Mucosa of rectum (tissue), 2 donors: ENCODE measurements around the gene RFX3.
"Not testable (repeated sequence)": the region's sequence is repeated elsewhere in the genome, so short reads cannot be mapped to it uniquely, and the experiment has no call there.

Experiments used
- H3K27ac ChIP-seq, 2 donors: one replicate each; pipeline ENCODE4 v1.7.0; 2013; ENCODE audit warnings: inconsistent platforms in 2 of 2, low read depth in 2 of 2, low read length in 2 of 2
- H3K27me3 ChIP-seq, 2 donors: one replicate each; pipeline ENCODE4 v1.7.0; 2013; ENCODE audit warnings: low read length in 2 of 2; ENCODE audit not compliant: control insufficient read depth in 2 of 2, insufficient read depth in 2 of 2
- H3K36me3 ChIP-seq, 2 donors: one replicate each; pipeline ENCODE4 v1.7.0; 2013; ENCODE audit warnings: low read length in 2 of 2; ENCODE audit not compliant: control insufficient read depth in 2 of 2, insufficient read depth in 2 of 2
- H3K4me1 ChIP-seq, 2 donors: one replicate each; pipeline ENCODE4 v1.7.0; 2013; ENCODE audit warnings: low read length in 2 of 2, mild to moderate bottlenecking in 1 of 2; ENCODE audit not compliant: control insufficient read depth in 2 of 2, insufficient read depth in 2 of 2
- H3K4me3 ChIP-seq, 2 donors: one replicate each; pipeline ENCODE4 v1.7.0; 2013; ENCODE audit warnings: low read length in 2 of 2
- H3K9ac ChIP-seq, 2 donors: one replicate each; pipeline ENCODE4 v1.7.0; 2013; ENCODE audit warnings: low read length in 2 of 2, low read depth in 1 of 2, mild to moderate bottlenecking in 1 of 2
- H3K9me3 ChIP-seq, 2 donors: one replicate each; pipeline ENCODE4 v1.7.0; 2013; ENCODE audit warnings: low read length in 2 of 2; ENCODE audit not compliant: control insufficient read depth in 2 of 2
- donor health status: healthy.
- donor health status: Normal muscosa, but diverticular disease.

RFX3 gene

DNA sequence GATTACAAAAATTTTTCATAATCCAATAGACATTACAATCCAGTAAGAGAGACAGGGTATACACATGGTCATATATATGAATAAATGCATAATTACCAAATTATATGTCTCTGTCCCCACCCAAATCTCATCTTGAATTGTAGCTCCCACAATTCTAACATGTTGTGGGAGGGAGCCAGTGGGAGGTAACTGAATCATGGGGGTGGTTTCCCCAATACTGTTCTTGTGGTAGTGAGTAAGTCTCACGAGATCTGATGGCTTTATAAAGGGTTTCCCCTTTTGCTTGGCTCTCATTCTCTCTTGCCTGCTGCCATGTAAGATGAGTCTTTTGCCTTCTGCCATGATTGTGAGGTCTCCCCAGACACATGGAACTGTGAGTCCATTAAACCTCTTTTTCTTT is 221.4 kb downstream of the RFX3 start:
- H3K27me3 ChIP-seq, H3K27ac ChIP-seq, H3K9me3 ChIP-seq, H3K36me3 ChIP-seq, H3K4me3 ChIP-seq, H3K9ac ChIP-seq, H3K4me1 ChIP-seq: not testable (repeated sequence)

- Histone ChIP-seq H3K27ac (no peak overlapping the region), H3K4me1 (no peaks in the 10 kb centered on the region), H3K9me3 (no peaks in the 10 kb centered on the region), H3K4me3 (no peak overlapping the region), H3K9ac (no peak overlapping the region), H3K27me3 (no peaks in the 10 kb centered on the region), H3K36me3 (no peaks in the 10 kb centered on the region)
Observed at GRCh38 chr9:3299872-3300271, 225.9 kb downstream of the RFX3 start.

GRCh38 chr9:3296536-3296935 is 229.3 kb downstream of the RFX3 start:
- Histone ChIP-seq H3K9ac (no peak overlapping the region), H3K36me3 (no peaks in the 10 kb centered on the region), H3K4me3 (no peak overlapping the region), H3K9me3 (no peaks in the 10 kb centered on the region), H3K27ac (no peak overlapping the region), H3K4me1 (no peaks in the 10 kb centered on the region), H3K27me3 (no peaks in the 10 kb centered on the region)

- Histone ChIP-seq H3K27me3 (no peaks in the 10 kb centered on the region), H3K36me3 (peaks cover 0 to 5% of the 10 kb centered on the region in 2 donors), H3K27ac (no peak overlapping the region)
Observed at GRCh38 chr9:3292311-3292710, 233.5 kb downstream of the RFX3 start.

DNA sequence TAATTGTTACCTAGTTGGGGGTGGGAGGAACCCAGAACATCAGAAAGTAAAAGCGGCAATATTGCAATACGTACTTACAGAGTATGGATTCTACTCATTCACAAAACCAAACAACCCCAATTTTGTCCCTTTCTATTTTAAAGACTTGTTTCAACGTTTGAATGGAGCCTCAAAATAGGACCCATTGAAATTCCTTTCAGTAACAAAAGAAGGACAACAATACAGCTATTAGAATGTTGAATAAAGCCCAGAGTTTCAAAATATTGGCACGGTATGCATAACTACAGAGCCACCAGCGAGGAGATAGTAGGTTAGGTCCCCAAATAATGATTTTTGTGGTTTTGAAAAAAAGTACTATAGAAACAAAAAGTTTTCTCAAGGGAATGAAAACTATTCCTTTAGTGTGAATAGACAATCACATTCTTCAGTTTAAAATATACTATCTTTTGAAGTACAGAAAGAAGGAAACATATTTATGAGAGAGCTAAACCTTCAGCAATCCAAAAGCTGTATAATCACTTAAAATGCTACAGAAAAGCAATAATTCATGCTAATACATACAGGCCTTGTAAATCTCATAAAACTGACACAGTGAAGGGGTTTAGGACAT is 235.5 kb downstream of the RFX3 start:
- Histone ChIP-seq H3K4me1 (no peaks in the 10 kb centered on the region), H3K36me3 (peaks cover 0 to 7% of the 10 kb centered on the region in 2 donors), H3K27me3 (no peaks in the 10 kb centered on the region), H3K4me3 (no peak overlapping the region), H3K9ac (no peak overlapping the region), H3K27ac (no peak overlapping the region), H3K9me3 (no peaks in the 10 kb centered on the region)

More at GRCh38 chr9:3292311-3292710, 233.5 kb downstream of the RFX3 start:
- H3K9me3 ChIP-seq: no peaks in the 10 kb centered on the region
- H3K9ac ChIP-seq: no peak overlapping the region
- no peak overlapping the region for H3K4me3 ChIP-seq
- H3K4me1 ChIP-seq: no peaks in the 10 kb centered on the region

- no peaks in the 10 kb centered on the region for H3K9me3 ChIP-seq
- no peak overlapping the region for H3K27ac ChIP-seq
- peaks cover 0 to 7% of the 10 kb centered on the region in 2 donors for H3K36me3 ChIP-seq
- no peak overlapping the region for H3K4me3 ChIP-seq
- H3K9ac ChIP-seq: no peak overlapping the region
- H3K27me3 ChIP-seq: no peaks in the 10 kb centered on the region
- H3K4me1 ChIP-seq: no peaks in the 10 kb centered on the region
Observed at GRCh38 chr9:3288686-3289085, 237.1 kb downstream of the RFX3 start.

GRCh38 chr9:3285365-3286161 is 240.2 kb downstream of the RFX3 start:
- Histone ChIP-seq H3K9ac (no peak overlapping the region), H3K27me3 (no peaks in the 10 kb centered on the region), H3K9me3 (no peaks in the 10 kb centered on the region), H3K36me3 (peaks cover 0 to 7% of the 10 kb centered on the region in 2 donors), H3K4me1 (no peaks in the 10 kb centered on the region), H3K4me3 (no peak overlapping the region), H3K27ac (no peak overlapping the region)

DNA sequence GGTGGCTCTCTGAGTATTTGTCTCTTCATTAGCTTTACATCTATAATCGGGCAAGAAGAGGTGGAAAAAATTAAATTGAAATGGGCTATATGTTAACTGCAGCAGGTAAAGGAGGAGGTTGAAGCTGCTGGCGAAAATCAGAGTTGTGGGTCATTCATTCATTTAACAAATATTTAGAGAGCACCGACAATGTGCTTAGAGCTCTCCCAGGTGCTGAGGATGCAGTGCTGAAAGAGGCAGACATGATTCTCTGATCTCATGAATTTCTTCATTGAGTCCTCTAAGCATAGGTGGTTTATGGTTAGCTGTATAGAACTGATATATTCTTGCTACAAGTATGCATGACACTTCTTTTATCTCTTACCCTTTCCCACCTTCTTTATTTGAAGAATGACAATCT is 243.4 kb downstream of the RFX3 start:
- Histone ChIP-seq H3K9me3 (no peaks in the 10 kb centered on the region), H3K27ac (no peak overlapping the region), H3K36me3 (peaks cover 0 to 2% of the 10 kb centered on the region in 2 donors), H3K27me3 (no peaks in the 10 kb centered on the region), H3K4me1 (no peaks in the 10 kb centered on the region), H3K4me3 (no peak overlapping the region), H3K9ac (no peak overlapping the region)

GRCh38 chr9:3281399-3281798 is 244.4 kb downstream of the RFX3 start:
- no peak overlapping the region for H3K4me3 ChIP-seq
- no peaks in the 10 kb centered on the region for H3K9me3 ChIP-seq
- no peaks in the 10 kb centered on the region for H3K27me3 ChIP-seq
- no peaks in the 10 kb centered on the region for H3K4me1 ChIP-seq
- H3K27ac ChIP-seq: no peak overlapping the region
- no peak overlapping the region for H3K9ac ChIP-seq
- H3K36me3 ChIP-seq: no peaks in the 10 kb centered on the region

DNA sequence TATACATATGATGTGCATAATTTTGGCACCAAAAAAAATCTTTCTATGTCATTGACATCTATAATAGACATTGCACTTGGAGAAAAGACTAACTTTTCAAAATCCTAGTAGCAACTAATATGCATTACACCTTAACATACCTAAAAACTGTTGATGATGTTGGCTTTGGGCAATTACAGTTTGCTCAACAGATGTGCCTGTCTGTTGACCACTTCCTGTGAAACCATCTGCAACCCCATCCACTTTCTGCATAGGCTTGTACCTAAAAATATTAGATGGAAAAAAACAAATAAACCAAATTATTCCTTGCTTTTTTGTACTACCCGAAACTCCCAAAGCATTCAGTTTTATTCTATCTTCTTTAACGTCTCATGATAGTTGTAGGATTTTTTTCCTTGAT is 248.6 kb downstream of the RFX3 start:
- no peak overlapping the region for H3K4me3 ChIP-seq
- H3K9me3 ChIP-seq: no peaks in the 10 kb centered on the region
- no peaks in the 10 kb centered on the region for H3K4me1 ChIP-seq
- no peaks in the 10 kb centered on the region for H3K27me3 ChIP-seq
- H3K36me3 ChIP-seq: no peaks in the 10 kb centered on the region
- no peak overlapping the region for H3K9ac ChIP-seq
- H3K27ac ChIP-seq: no peak overlapping the region
